GM12878 (cell line): ENCODE measurements around the gene PROSER3. TPM values are rescaled to one million over a fixed set of nuclear protein-coding genes. Genes with fewer than 3 reads are reported as not detected.

ENCODE experiments used
- ATAC-seq: fragments of 200-7000 bp; cut with Tn5 transposase; 3 replicates; pipeline ENCODE4 v1.9.1; 2020; ENCODE audit warnings: mild to moderate bottlenecking, moderate library complexity
- BruUV-seq: library from RNA; stranded (reverse); fragments of 400-500 nt; replicated peaks from 2 replicates; lab custom pipeline; 2021; lab: Mats Ljungman, UMichigan
- CTCF ChIA-PET: fragments of 300-600 bp; sonication (Branson Sonifier 250); formaldehyde crosslinking; extraction: SDS; loops from one replicate; lab custom pipeline; 2021; ENCODE audit warnings: inconsistent platforms; lab: Yijun Ruan, JAX
- POLR2A ChIA-PET: fragments of 350-600 bp; formaldehyde crosslinking; extraction: SDS; loops from one replicate; lab custom pipeline; 2021; ENCODE audit warnings: inconsistent platforms; lab: Charles Lee
- RAD21 ChIA-PET: fragments of 300-600 bp; sonication (Branson Sonifier 250); formaldehyde crosslinking; loops from one replicate; lab custom pipeline; 2023; ENCODE audit warnings: antibody characterized with exemption; ENCODE audit not compliant: unreplicated experiment; lab: Charles Lee
- SMC1A ChIA-PET: fragments of 300-600 bp; sonication (Branson Sonifier 250); formaldehyde crosslinking; loops from one replicate; lab custom pipeline; 2023; ENCODE audit not compliant: unreplicated experiment, uncharacterized antibody; lab: Charles Lee
- DNase-seq: peaks from one replicate; pipeline ENCODE4 v3.0.0-alpha.2; 2011; ENCODE audit warnings: low read depth, low spot score
- FAIRE-seq: peaks from 3 replicates; lab custom pipeline; 2011; peaks lifted over from hg19 to GRCh38; lab: Jason Lieb, UNC
- H2AFZ ChIP-seq: 2 replicates; pipeline ENCODE4 v1.6.0; 2011; ENCODE audit warnings: low read depth, low read length, control low read depth; ENCODE audit not compliant: control insufficient read depth
- H3K27ac ChIP-seq: 2 replicates; pipeline ENCODE4 v1.5.1; 2011; ENCODE audit warnings: control low read depth; ENCODE audit not compliant: control insufficient read depth, insufficient read depth
- H3K27me3 ChIP-seq, 2 experiments: replicated peaks in 1 of 2; 2 replicates each; pipeline versions ENCODE4 v1.6.0 to v1.6.1; 2011; ENCODE audit warnings: low read length in 1 of 2; ENCODE audit not compliant: control insufficient read depth in 2 of 2, insufficient read depth in 2 of 2
- H3K36me3 ChIP-seq, 2 experiments: 2 replicates each; pipeline ENCODE4 v1.5.1; 2011; ENCODE audit warnings: low read length in 1 of 2; ENCODE audit not compliant: control insufficient read depth in 2 of 2, insufficient read depth in 2 of 2
- H3K4me1 ChIP-seq: 2 replicates; pipeline ENCODE4 v1.6.1; 2011; ENCODE audit warnings: mild to moderate bottlenecking, low read length, moderate library complexity, mixed read lengths; ENCODE audit not compliant: control insufficient read depth, insufficient read depth
- H3K4me2 ChIP-seq: 2 replicates; pipeline ENCODE4 v1.6.0; 2011; ENCODE audit warnings: control low read depth; ENCODE audit not compliant: control insufficient read depth, insufficient read depth
- H3K4me3 ChIP-seq: fragments of 200-600 bp; sonication (generic); 2 replicates; pipeline ENCODE4 v1.5.1; 2016
- H3K79me2 ChIP-seq: 2 replicates; pipeline ENCODE4 v1.6.0; 2011; ENCODE audit warnings: low read length; ENCODE audit not compliant: control insufficient read depth, insufficient read depth
- H3K9ac ChIP-seq: 2 replicates; pipeline ENCODE4 v1.8.0; 2011; ENCODE audit warnings: low read length, control low read depth, mixed read lengths; ENCODE audit not compliant: control insufficient read depth, insufficient read depth
- H3K9me3 ChIP-seq: replicated peaks from 3 replicates; pipeline ENCODE4 v1.5.1; 2011; ENCODE audit warnings: mild to moderate bottlenecking, low read length; ENCODE audit not compliant: control insufficient read depth, insufficient read depth
- H4K20me1 ChIP-seq: 2 replicates; pipeline ENCODE4 v1.6.0; 2011; ENCODE audit not compliant: control insufficient read depth, insufficient read depth
- IKZF2 ChIP-seq, 2 experiments: fragments of 450-650 bp; IDR thresholded peaks; 2 replicates each; pipeline ENCODE4 v1.6.1; 2017; ENCODE audit warnings: mild to moderate bottlenecking in 2 of 2, moderate library complexity in 2 of 2
- PBX3 ChIP-seq: IDR thresholded peaks from 2 replicates; pipeline ENCODE4 v1.6.1; 2011; ENCODE audit warnings: mild to moderate bottlenecking, low read depth, low read length, moderate library complexity; ENCODE audit not compliant: insufficient replicate concordance
- POLR2AphosphoS5 ChIP-seq: IDR thresholded peaks from 2 replicates; pipeline ENCODE4 v1.6.1; 2011; ENCODE audit warnings: mild to moderate bottlenecking, low read length, inconsistent platforms
- USF2 ChIP-seq: IDR thresholded peaks from 2 replicates; pipeline ENCODE4 v1.6.1; 2011; ENCODE audit warnings: low read depth, low read length, improper control_type of control experiment, borderline replicate concordance
- WGBS: methylation state at CpG from one replicate; pipeline ENCODE4 v1.1.6; 2016; ENCODE audit warnings: low lambda C conversion rate; ENCODE audit not compliant: insufficient replicate concordance, insufficient coverage; ENCODE audit errors: missing lambda C conversion rate; 5-methylcytosine and 5-hydroxymethylcytosine counted together
- in situ Hi-C: fragments of 300-500 bp; cut with MboI; formaldehyde crosslinking; loops from 9 replicates; pipeline ENCODE4 v1.14.3; 2018; ENCODE audit warnings: mixed read lengths
- intact Hi-C: fragments of 100-400 bp; cut with micrococcal nuclease; formaldehyde crosslinking; loops from one replicate; pipeline ENCODE4 v1.14.2; 2022; ENCODE audit not compliant: unreplicated experiment
- polyA plus RNA-seq, 11 experiments: library from polyadenylated mRNA; depleted of rRNA in 4 of 11; unstranded in 6 of 11; stranded (reverse) in 5 of 11; fragments of >200 nt; fragmentation: Nextera tagmentation in 4 of 11; fragmentation: Illumina TruSeq in 1 of 11; extraction: Ambion mirVana in 4 of 11; extraction: Trizol in 1 of 11; gene quantifications; 1 replicate in 1 of 11; 2 replicates in 10 of 11; pipeline versions ENCODE4 v1.2.1 to v1.2.3, GENCODE V29; 2011 to 2016; ENCODE audit warnings: inconsistent platforms in 2 of 11, missing spikeins in 2 of 11, low read depth in 1 of 11
- total RNA-seq, 4 experiments: library from RNA; depleted of rRNA in 3 of 4; stranded (reverse); fragments of >200 nt in 3 of 4; fragmentation: Illumina TruSeq in 1 of 4; extraction: Trizol in 1 of 4; gene quantifications; 2 replicates each; pipeline versions ENCODE4 v1.2.1 to v1.2.3, GENCODE V29; 2013 to 2021

The PROSER3 gene
- total and polyA plus RNA-seq, 10 of the 15 experiments (the other 5 are each of a cell fraction or from before 2014, with no cell fraction given): 0.85 to 25.1 (median 9.6) TPM

GRCh38 chr19:35714601-35715354, 43.2 kb upstream of the PROSER3 start (continued):
- no peak for TF ChIP-seq PBX3
- TF ChIP-seq USF2: no peak

GRCh38 chr19:35715355-35715809, 42.6 kb upstream of the PROSER3 start:
- Histone ChIP-seq H3K79me2 (peaks cover 68% of the 10 kb centered on the region), H3K27me3 (no peaks in the 10 kb centered on the region), H3K27ac (peak overlapping the region; percentile 95), H3K4me2 (peak overlapping the region; percentile 99), H3K4me3 (peak overlapping the region; percentile 82), H2AFZ (no peak overlapping the region), H3K9me3 (no peaks in the 10 kb centered on the region), H3K4me1 (peaks cover 48% of the 10 kb centered on the region), H4K20me1 (no peaks in the 10 kb centered on the region), H3K9ac (peak overlapping the region; percentile 77), H3K36me3 (no peaks in the 10 kb centered on the region; a peak in 1 of 4 replicates)
- BruUV-seq: no TSS peak
- no peak for ATAC-seq
- ChIA-PET POLR2A (interaction anchor here (2.2 to 12.1 kb wide), 3 partner anchors 16 to 216 kb away, joined by 11 to 516 read pairs (median 91); partner anchors contain the start of genes IGFLR1, PSENEN, U2AF1L4 and ZBTB32), RAD21 (interaction anchor here (1.1 to 6.3 kb wide), 3 partner anchors 16 to 27 kb away, joined by 4 to 430 read pairs (median 13); partner anchors contain the start of genes IGFLR1 and ZBTB32), CTCF (interaction anchor here (2.7 to 7.3 kb wide), 4 partner anchors 14 to 167 kb away, joined by 10 to 271 read pairs (median 46); partner anchors contain the start of genes PSENEN and U2AF1L4), SMC1A (interaction anchor here (1.1 to 6.3 kb wide), 2 partner anchors 17 to 30 kb away, joined by 3 to 375 read pairs; partner anchors contain the start of genes PSENEN and ZBTB32)
- TF ChIP-seq POLR2AphosphoS5 (peak; percentile 63; the same call in 1 of the 2 replicates), IKZF2 (IDR thresholded peaks at IDR 0.05) (no peak)
- FAIRE-seq: no peak
- in situ Hi-C loops: no loop called here
- no peak for DNase-seq
- intact Hi-C loops: no loop called here
- 20% methylated on average over 7 of the region's 7 CpGs for WGBS
